ENCODE measurements around the gene LRCOL1. TPM values are rescaled to one million over a fixed set of nuclear protein-coding genes. Genes with fewer than 3 reads are reported as not detected.

The LRCOL1 gene
- total and polyA plus RNA-seq, 11 donors = not detected

GRCh38 chr12:132642846-132643835 is 32.8 kb upstream of the LRCOL1 start:
- DNase-seq (no peak), ATAC-seq (no peak)
- Histone ChIP-seq H3K9me3 (no peaks in the 10 kb centered on the region), H3K36me3 (peaks cover 0 to 74% (median 54%) of the 10 kb centered on the region in 9 donors), H3K4me3 (no peak overlapping the region), H3K27ac (no peak overlapping the region), H3K27me3 (no peaks in the 10 kb centered on the region), H3K4me1 (no peaks in the 10 kb centered on the region)
- intact Hi-C loops (cut with DNase I) = no loop called here
- 94 to 95% (median 95%) methylated on average over 18 to 30 of the region's 30 CpGs for WGBS, 4 donors
- TF ChIP-seq POLR2A (IDR thresholded peaks at IDR 0.05) (no peak), CTCF (IDR thresholded peaks at IDR 0.05) (no peak)

GRCh38 chr12:132641811-132642650 is 31.6 kb upstream of the LRCOL1 start:
- H3K9me3 ChIP-seq = no peaks in the 10 kb centered on the region
- intact Hi-C loops (cut with DNase I) = no loop called here
- TF ChIP-seq CTCF (IDR thresholded peaks at IDR 0.05) (no peak), POLR2A (IDR thresholded peaks at IDR 0.05) (no peak)
- H3K4me1 ChIP-seq = no peaks in the 10 kb centered on the region
- H3K4me3 ChIP-seq = no peak overlapping the region
- no peaks in the 10 kb centered on the region for H3K27me3 ChIP-seq
- 96 to 98% (median 97%) methylated on average over 25 to 28 of the region's 28 CpGs for WGBS, 4 donors
- H3K27ac ChIP-seq = no peak overlapping the region
- DNase-seq (no peak), ATAC-seq (no peak)
- H3K36me3 ChIP-seq = peaks cover 0 to 74% (median 55%) of the 10 kb centered on the region in 9 donors

GRCh38 chr12:132640936-132641335 is 30.6 kb upstream of the LRCOL1 start:
- WGBS, 4 donors = 85 to 94% (median 87%) methylated on average over 8 to 10 of the region's 10 CpGs
- Histone ChIP-seq H3K4me1 (no peaks in the 10 kb centered on the region), H3K9me3 (no peaks in the 10 kb centered on the region), H3K27me3 (no peaks in the 10 kb centered on the region), H3K4me3 (no peak overlapping the region), H3K36me3 (peaks cover 0 to 74% (median 52%) of the 10 kb centered on the region in 9 donors), H3K27ac (no peak overlapping the region)
- DNase-seq (no peak), ATAC-seq (no peak)
- intact Hi-C loops (cut with DNase I) = no loop called here
- TF ChIP-seq CTCF (IDR thresholded peaks at IDR 0.05) (no peak), POLR2A (IDR thresholded peaks at IDR 0.05) (no peak)
